Stimulated activated CD4-positive, alpha-beta T cell treated with anti-CD3 and anti-CD28 coated beads, Interleukin-1b, Interleukin-23, amount 100 ng/mL, for 1 hour (primary cell): ENCODE data around the gene MAP10.
"Not testable (repeated sequence)": the region's sequence is repeated elsewhere in the genome, so short reads cannot be mapped to it uniquely, and the experiment has no call there.

Source experiments
- DNase-seq, 2 donors: peaks; one replicate each; pipeline ENCODE4 v3.0.0-alpha.2; 2020; ENCODE audit warnings: low read depth in 2 of 2

The MAP10 gene

GRCh38 chr1:232805269-232806185 is at the start of gene MAP10:
Gene MAP10, plus strand, starts transcription at chr1:232805416. Its CDS starts 34 bp downstream, at chr1:232805450.
- peak; percentile 33 to 46 for DNase-seq

GRCh38 chr1:232764458-232765251 is 40.6 kb upstream of the MAP10 start:
- DNase-seq = no peak

- DNase-seq = no peak
Observed at GRCh38 chr1:232765542-232765941, 39.7 kb upstream of the MAP10 start.

GRCh38 chr1:232766241-232766890 is 38.9 kb upstream of the MAP10 start:
- no peak for DNase-seq

GRCh38 chr1:232766904-232767303 is 38.3 kb upstream of the MAP10 start:
- DNase-seq = no peak

- no peak for DNase-seq
Observed at GRCh38 chr1:232767305-232768074, 37.7 kb upstream of the MAP10 start.

- DNase-seq = no peak
Observed at GRCh38 chr1:232768793-232769192, 36.4 kb upstream of the MAP10 start.

GRCh38 chr1:232769733-232770132 is 35.5 kb upstream of the MAP10 start:
- no peak for DNase-seq

GRCh38 chr1:232773752-232774151 is 31.5 kb upstream of the MAP10 start:
- no peak for DNase-seq

GRCh38 chr1:232776526-232777106 is 28.6 kb upstream of the MAP10 start:
- no peak for DNase-seq

- DNase-seq = no peak
Observed at GRCh38 chr1:232780354-232780753, 24.9 kb upstream of the MAP10 start.

GRCh38 chr1:232784794-232785193 is 20.4 kb upstream of the MAP10 start:
- DNase-seq = no peak

- not testable (repeated sequence) for DNase-seq
Observed at GRCh38 chr1:232785630-232786029, 19.6 kb upstream of the MAP10 start.

- DNase-seq = no peak
Observed at GRCh38 chr1:232786845-232787455, 18.3 kb upstream of the MAP10 start.

- DNase-seq = no peak
Observed at GRCh38 chr1:232788235-232788872, 16.9 kb upstream of the MAP10 start.

GRCh38 chr1:232789651-232790050 is 15.6 kb upstream of the MAP10 start:
- DNase-seq = no peak

GRCh38 chr1:232792949-232793348 is 12.3 kb upstream of the MAP10 start:
- DNase-seq = no peak

GRCh38 chr1:232793944-232794343 is 11.3 kb upstream of the MAP10 start:
- DNase-seq = no peak

- no peak for DNase-seq
Observed at GRCh38 chr1:232795497-232796053, 9.6 kb upstream of the MAP10 start.
